Right cardiac atrium (tissue), 5 donors: ENCODE data around the gene CD164L2. TPM values are rescaled to one million over a fixed set of nuclear protein-coding genes. Genes with fewer than 3 reads are reported as not detected.

Experiments used
- ATAC-seq, 2 donors: fragments of 200-7000 bp; cut with Tn5 transposase; one replicate each; pipeline versions ENCODE4 v1.8.0 to v1.9.1; 2020; ENCODE audit warnings: moderate library complexity in 2 of 2, mild to moderate bottlenecking in 1 of 2
- DNase-seq, 3 donors: peaks; one replicate each; pipeline ENCODE4 v3.0.0-alpha.2; 2020
- H3K27ac ChIP-seq: one replicate; pipeline ENCODE4 v1.5.1; 2013; ENCODE audit warnings: mild to moderate bottlenecking, low read length, control low read depth, moderate library complexity
- H3K27me3 ChIP-seq: one replicate; pipeline ENCODE4 v1.6.1; 2013; ENCODE audit not compliant: control insufficient read depth, insufficient read depth
- H3K4me1 ChIP-seq: one replicate; pipeline ENCODE4 v1.6.1; 2013; ENCODE audit warnings: low read length; ENCODE audit not compliant: control insufficient read depth, insufficient read depth
- H3K4me3 ChIP-seq: one replicate; pipeline ENCODE4 v1.5.1; 2013; ENCODE audit warnings: low read length, control low read depth
- H3K9me3 ChIP-seq: one replicate; pipeline ENCODE4 v1.6.1; 2013; ENCODE audit warnings: low read length; ENCODE audit not compliant: control insufficient read depth
- WGBS: extraction: QIAGEN DNeasy Blood & Tissue Kit; methylation state at CpG from one replicate; pipeline ENCODE4 v1.1.7; 2013; 5-methylcytosine and 5-hydroxymethylcytosine counted together
- intact Hi-C, 4 donors: fragments of 100-400 bp; cut with DNase I; formaldehyde crosslinking; loops; one replicate each; pipeline versions ENCODE4 v1.11.0 to v1.14.0; 2022 to 2023
- polyA plus RNA-seq: library from polyadenylated mRNA; stranded (reverse); fragments of 200-250 nt; gene quantifications from one replicate; pipeline ENCODE4 v1.2.3, GENCODE V29; 2013
- total RNA-seq, 4 donors: library from RNA; stranded (reverse); fragmentation: NEBNext Ultra II Directional; extraction: Animal tissue kit (Norgen Biotek cat#: 25700); gene quantifications; one replicate each; pipeline ENCODE4 v1.2.1, GENCODE V29; 2021
- donor health status: healthy with polysubstance abuse.
- donor health status: DM: no; HTN: yes; CAD: no.
- donor health status: DM: no; HTN: no; CAD: no.
- donor health status: DM: no; HTN: yes; CAD: no; lungs with severe emphysema.
- donor health status: DM: yes; HTN: yes; CAD: no.

CD164L2 gene
- total and polyA plus RNA-seq, 5 donors, result not detected

DNA sequence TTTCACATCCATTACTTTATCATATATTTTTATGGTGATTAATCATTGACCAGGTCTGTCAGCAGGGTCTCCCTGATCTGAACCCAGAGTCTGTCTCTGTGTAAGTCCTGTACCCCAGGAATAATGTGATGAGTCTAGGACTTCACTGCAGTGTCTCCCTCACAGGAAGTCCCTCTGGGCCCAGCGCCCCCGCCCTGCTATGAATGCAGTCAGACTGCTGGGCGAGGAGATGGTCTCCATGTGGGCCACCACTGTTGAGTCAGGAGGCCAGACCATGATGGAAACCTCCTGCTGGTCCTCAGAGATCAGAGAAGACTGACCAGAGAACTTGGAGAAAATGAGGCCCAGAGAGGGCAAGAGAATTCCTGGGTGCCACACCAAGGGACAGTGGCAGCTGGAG lies 51.7 kb downstream of the CD164L2 start:
- no peaks in the 10 kb centered on the region for H3K27me3 ChIP-seq
- DNase-seq (peak in 1 of 3 donors; percentile 37), ATAC-seq (no peak)
- H3K4me3 ChIP-seq, result no peak overlapping the region
- peaks cover 9% of the 10 kb centered on the region for H3K4me1 ChIP-seq
- H3K9me3 ChIP-seq, result no peaks in the 10 kb centered on the region
- intact Hi-C loops, result no loop called here
- 86% methylated on average over 3 of the region's 3 CpGs for WGBS
- peak overlapping the region; percentile 36 for H3K27ac ChIP-seq

DNA sequence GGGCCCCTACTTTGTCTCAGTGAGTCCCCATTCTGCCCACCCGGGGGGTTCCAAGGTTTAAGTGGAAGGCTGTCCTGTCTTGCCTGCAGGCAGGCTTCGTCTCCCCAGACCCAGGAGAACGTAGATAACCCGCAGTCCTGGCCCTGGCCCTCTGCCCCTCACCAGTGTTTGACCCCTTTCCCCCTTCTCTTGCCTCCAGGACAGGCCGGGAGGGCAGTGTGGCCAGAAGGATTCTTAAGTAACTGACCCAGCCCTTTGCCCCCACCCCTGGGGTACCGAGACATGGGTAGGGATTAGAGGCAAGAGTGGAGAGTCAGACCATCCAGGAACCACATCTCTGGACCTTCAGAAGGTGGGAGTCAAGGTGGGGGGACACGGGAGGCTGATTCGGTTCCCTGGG lies 52.3 kb downstream of the CD164L2 start:
- Histone ChIP-seq H3K27ac (no peak overlapping the region), H3K4me3 (no peak overlapping the region), H3K9me3 (no peaks in the 10 kb centered on the region), H3K27me3 (no peaks in the 10 kb centered on the region), H3K4me1 (peaks cover 9% of the 10 kb centered on the region)
- intact Hi-C loops, result no loop called here
- WGBS, result 81% methylated on average over 8 of the region's 8 CpGs
- DNase-seq (peak in 2 of 3 donors; percentile 18 to 38), ATAC-seq (no peak)

Other genes with a start within 250 kb of the CD164L2 start
- 10 to 100 TPM; 22.8 to 39.3 (median 35.4) TPM for gene SLC9A1, start 228.2 kb downstream of the CD164L2 start, total RNA-seq
- gene SLC9A1, start 228.2 kb downstream of the CD164L2 start, polyA plus RNA-seq, result 21.5 TPM
- 10 to 100 TPM; 61.8 to 75.2 (median 72.4) TPM for gene WDTC1, start 148.7 kb downstream of the CD164L2 start, total RNA-seq
- gene WDTC1, start 148.7 kb downstream of the CD164L2 start, polyA plus RNA-seq, result 53.0 TPM
- 10 to 100 TPM; 20.8 to 29.5 (median 27.1) TPM for gene TMEM222, start 61.2 kb downstream of the CD164L2 start, total RNA-seq
- 26.9 TPM for gene TMEM222, start 61.2 kb downstream of the CD164L2 start, polyA plus RNA-seq
- gene SYTL1, start 41.3 kb downstream of the CD164L2 start, total RNA-seq, result 1 to 10 TPM in 3 of 4 donors, under 1 TPM in 1; 0.39 to 2.9 (median 2.0) TPM
- 2.1 TPM for gene SYTL1, start 41.3 kb downstream of the CD164L2 start, polyA plus RNA-seq
- 10 to 100 TPM; 40.7 to 52.7 (median 45.9) TPM for gene MAP3K6, start 16.4 kb downstream of the CD164L2 start, total RNA-seq
- gene MAP3K6, start 16.4 kb downstream of the CD164L2 start, polyA plus RNA-seq, result 47.5 TPM
- gene FCN3, start 8.5 kb downstream of the CD164L2 start, total RNA-seq, result 10 to 100 TPM in 3 of 4 donors, 1 to 10 TPM in 1; 5.8 to 46.0 (median 11.9) TPM
- gene FCN3, start 8.5 kb downstream of the CD164L2 start, polyA plus RNA-seq, result 98.1 TPM
- gene GPR3, start 9.3 kb upstream of the CD164L2 start, total RNA-seq, result 1 to 10 TPM in 1 of 4 donors, under 1 TPM in 3; 0.46 to 3.3 (median 0.68) TPM
- 1.7 TPM for gene GPR3, start 9.3 kb upstream of the CD164L2 start, polyA plus RNA-seq
- 10 to 100 TPM; 64.4 to 77.9 (median 71.5) TPM for gene WASF2, start 106.8 kb upstream of the CD164L2 start, total RNA-seq
- gene WASF2, start 106.8 kb upstream of the CD164L2 start, polyA plus RNA-seq, result 22.1 TPM
- 10 to 100 TPM; 40.4 to 53.5 (median 50.6) TPM for gene AHDC1, start 220.8 kb upstream of the CD164L2 start, total RNA-seq
- 26.3 TPM for gene AHDC1, start 220.8 kb upstream of the CD164L2 start, polyA plus RNA-seq